ENCODE data around the gene AMACR. TPM values are rescaled to one million over a fixed set of nuclear protein-coding genes. Genes with fewer than 3 reads are reported as not detected.
"Not testable (repeated sequence)": the region's sequence is repeated elsewhere in the genome, so short reads cannot be mapped to it uniquely, and the experiment has no call there.

The AMACR gene
- total RNA-seq, 2 experiments from 2014 or later: 6.6 to 9.5 TPM

DNA sequence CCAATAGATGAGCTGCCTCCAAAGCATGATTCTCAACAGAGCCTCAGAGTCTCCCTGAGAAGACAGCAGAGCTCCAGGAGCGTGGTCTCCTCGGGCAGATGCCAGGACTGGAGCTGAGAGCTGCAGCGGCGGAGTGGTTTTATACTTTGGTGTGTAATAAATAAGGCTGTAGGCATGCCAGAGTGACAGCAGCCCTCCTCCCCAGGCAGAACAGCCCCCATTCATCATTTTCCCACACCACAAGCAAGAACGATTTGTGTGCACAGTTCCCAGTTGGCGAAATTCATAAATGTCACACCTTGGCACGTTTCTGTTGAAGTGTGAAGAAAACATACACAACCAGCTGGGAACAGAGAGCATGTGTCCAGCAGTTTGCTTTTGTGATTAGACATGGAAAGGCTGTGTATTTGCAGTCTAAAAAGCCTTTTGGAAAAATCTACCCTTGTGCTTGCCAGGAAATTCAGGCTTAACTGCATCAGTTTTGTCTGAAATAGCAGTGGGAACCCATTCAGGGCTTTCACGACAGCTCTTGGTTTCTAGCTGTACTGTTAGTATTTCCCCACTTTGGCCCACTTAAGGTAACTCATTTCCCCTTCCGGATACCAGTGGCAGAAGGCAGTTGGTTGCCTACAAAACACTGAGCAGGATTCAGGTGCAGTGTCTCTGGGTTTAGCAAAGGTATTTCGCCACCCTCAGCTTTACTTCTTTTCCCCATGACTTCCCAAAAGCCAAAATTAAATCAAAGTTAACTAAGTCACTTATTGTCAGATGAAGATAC is 35.4 kb upstream of the AMACR start, which contains the start of gene C1QTNF3:
Gene C1QTNF3 (minus strand): TSS at position 115 of the 778 bp plus-strand sequence. CDS start 88 bp downstream, at position 27.
- H3K36me3 Mint-ChIP-seq: no peaks in the 10 kb centered on the region
- DNase-seq (no peak), ATAC-seq (no peak)
- CTCF ChIA-PET: interaction anchor here (0.6 kb wide), 1 partner anchor 915 kb away, joined by 3 read pairs; no protein-coding TSS in a partner anchor
- H3K4me1 Mint-ChIP-seq: no peaks in the 10 kb centered on the region
- no peak within 1 kb of the TSS for H3K4me3 Mint-ChIP-seq
- no peaks in the 10 kb centered on the region for H3K9me3 Mint-ChIP-seq (ENCODE audit: low read depth)
- H3K27ac Mint-ChIP-seq: no peak within 1 kb of the TSS
- H3K27me3 Mint-ChIP-seq: no peaks in the 10 kb centered on the region

DNA sequence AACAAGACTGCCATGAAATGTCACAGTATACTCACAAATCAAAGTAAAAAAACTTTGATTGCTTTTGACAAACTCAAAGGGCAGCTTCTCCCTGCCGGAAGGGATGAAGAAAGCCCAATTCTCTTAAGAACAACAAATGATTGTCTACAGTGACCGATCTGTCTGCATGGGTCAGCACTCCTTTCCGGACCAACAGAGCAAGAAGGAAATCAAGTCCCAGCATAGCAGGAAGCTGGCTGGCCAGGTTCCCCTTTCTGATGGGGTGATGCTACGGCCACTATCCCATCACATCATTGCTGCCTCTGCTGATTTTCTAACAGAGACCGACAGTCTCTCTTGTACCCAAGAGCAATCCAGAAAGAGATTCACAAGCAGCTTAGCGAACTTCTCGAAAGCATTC is 34.5 kb upstream of the AMACR start:
- DNase-seq (no peak), ATAC-seq (no peak)
- Mint-ChIP-seq H3K4me1 (no peaks in the 10 kb centered on the region), H3K9me3 (ENCODE audit: low read depth) (no peaks in the 10 kb centered on the region), H3K4me3 (no peak overlapping the region), H3K36me3 (no peaks in the 10 kb centered on the region), H3K27ac (no peak overlapping the region), H3K27me3 (no peaks in the 10 kb centered on the region)
- CTCF ChIA-PET: no interaction called here

DNA sequence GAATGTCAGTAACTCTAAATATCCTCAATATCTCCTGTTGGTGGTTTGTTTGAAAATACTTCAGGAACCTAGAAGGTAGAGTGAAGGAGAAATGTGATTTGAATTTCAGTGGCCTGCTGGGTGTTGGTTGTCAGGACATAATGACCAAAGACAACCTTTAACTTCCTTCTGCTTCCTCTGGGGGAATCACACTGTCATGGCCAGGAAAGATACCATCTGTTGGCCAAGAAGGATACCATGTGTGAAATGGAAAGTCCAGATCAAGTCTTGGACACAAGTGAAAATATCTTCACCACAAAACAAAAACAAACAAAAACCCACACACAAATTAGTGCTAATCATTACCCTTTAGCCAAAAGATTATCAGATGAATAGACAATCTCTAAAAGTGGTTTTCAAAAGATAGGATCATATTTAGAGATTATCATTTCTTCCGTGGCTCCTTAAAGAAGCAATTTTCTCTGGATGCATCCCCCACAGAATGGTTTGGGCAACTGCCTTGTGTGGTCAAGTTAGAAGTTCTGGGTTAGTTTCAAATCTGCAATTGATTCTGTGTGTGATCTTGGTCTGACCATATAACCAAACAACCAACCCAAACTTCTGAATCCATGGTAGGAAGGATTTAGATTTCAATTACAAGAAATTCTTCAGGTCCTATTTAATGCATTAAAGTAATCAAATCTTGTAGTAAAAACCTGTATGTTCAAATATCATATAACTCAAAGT is 33.6 kb upstream of the AMACR start:
- Mint-ChIP-seq H3K4me1 (no peaks in the 10 kb centered on the region), H3K4me3 (no peak overlapping the region), H3K9me3 (ENCODE audit: low read depth) (no peaks in the 10 kb centered on the region), H3K36me3 (no peaks in the 10 kb centered on the region), H3K27ac (no peak overlapping the region), H3K27me3 (no peaks in the 10 kb centered on the region)
- ATAC-seq (no peak), DNase-seq (no peak)
- CTCF ChIA-PET: no interaction called here

DNA sequence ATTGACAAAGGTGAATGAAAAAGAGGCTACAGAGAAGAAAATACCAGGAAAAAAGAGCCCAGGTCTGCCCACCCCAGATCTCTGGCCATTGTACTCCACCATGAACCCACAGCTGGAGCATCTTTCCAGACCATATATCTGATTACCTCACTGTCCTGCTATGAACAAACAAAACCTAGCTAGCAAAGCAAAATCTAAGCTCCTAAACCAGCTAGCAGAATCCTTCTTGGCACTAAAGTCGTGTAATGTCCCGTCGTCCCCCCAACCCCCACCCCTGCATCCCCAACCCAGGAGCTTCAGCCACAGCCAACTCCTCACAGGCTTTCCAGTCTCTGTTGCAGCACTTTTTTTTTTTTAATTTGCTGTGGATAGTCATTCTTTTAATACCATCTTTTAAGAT is 32.6 kb upstream of the AMACR start:
- ATAC-seq: no peak
- Mint-ChIP-seq H3K9me3 (ENCODE audit: low read depth) (no peaks in the 10 kb centered on the region), H3K36me3 (no peaks in the 10 kb centered on the region), H3K27me3 (no peaks in the 10 kb centered on the region), H3K27ac (no peak overlapping the region), H3K4me3 (no peak overlapping the region), H3K4me1 (no peaks in the 10 kb centered on the region)
- CTCF ChIA-PET: no interaction called here
- DNase-seq: no peak

GRCh38 chr5:34039398-34040157 is 31.7 kb upstream of the AMACR start:
- ATAC-seq: no peak
- no peak overlapping the region for H3K4me3 Mint-ChIP-seq
- no peak for DNase-seq
- H3K9me3 Mint-ChIP-seq (ENCODE audit: low read depth): no peaks in the 10 kb centered on the region
- CTCF ChIA-PET: no interaction called here
- H3K27ac Mint-ChIP-seq: no peak overlapping the region
- no peaks in the 10 kb centered on the region for H3K4me1 Mint-ChIP-seq
- H3K27me3 Mint-ChIP-seq: no peaks in the 10 kb centered on the region
- H3K36me3 Mint-ChIP-seq: no peaks in the 10 kb centered on the region

DNA sequence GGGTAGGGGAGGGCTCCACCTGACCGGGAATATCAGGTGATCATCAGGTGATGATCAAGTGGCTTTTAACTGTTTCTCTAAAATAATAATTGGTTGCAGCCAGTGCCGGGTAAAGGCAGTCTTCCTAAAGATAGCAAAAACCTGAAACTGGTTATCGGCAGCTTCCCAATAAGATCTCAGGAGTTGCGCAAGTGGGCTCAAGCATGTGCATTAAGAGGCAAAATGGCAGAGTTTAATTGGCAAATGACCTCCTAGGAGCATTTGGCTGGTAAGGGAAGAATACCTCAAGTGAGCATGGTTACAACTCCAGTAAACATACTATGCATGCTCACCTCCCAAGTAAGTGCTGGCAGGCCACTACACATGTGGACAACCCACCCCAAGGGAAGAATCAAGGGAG is 31.0 kb upstream of the AMACR start:
- CTCF ChIA-PET: no interaction called here
- no peak overlapping the region for H3K4me3 Mint-ChIP-seq
- no peaks in the 10 kb centered on the region for H3K27me3 Mint-ChIP-seq
- ATAC-seq (no peak), DNase-seq (no peak)
- H3K27ac Mint-ChIP-seq: no peak overlapping the region
- H3K36me3 Mint-ChIP-seq: no peaks in the 10 kb centered on the region
- no peaks in the 10 kb centered on the region for H3K9me3 Mint-ChIP-seq (ENCODE audit: low read depth)
- no peaks in the 10 kb centered on the region for H3K4me1 Mint-ChIP-seq

- Mint-ChIP-seq H3K36me3 (peaks cover 2% of the 10 kb centered on the region), H3K27me3 (no peaks in the 10 kb centered on the region), H3K9me3 (ENCODE audit: low read depth) (no peaks in the 10 kb centered on the region), H3K27ac (no peak overlapping the region), H3K4me1 (no peaks in the 10 kb centered on the region), H3K4me3 (no peak overlapping the region)
- DNase-seq (no peak), ATAC-seq (no peak)
- CTCF ChIA-PET: no interaction called here
These were observed 30.5 kb upstream of the AMACR start for GRCh38 chr5:34038390-34038789.

DNA sequence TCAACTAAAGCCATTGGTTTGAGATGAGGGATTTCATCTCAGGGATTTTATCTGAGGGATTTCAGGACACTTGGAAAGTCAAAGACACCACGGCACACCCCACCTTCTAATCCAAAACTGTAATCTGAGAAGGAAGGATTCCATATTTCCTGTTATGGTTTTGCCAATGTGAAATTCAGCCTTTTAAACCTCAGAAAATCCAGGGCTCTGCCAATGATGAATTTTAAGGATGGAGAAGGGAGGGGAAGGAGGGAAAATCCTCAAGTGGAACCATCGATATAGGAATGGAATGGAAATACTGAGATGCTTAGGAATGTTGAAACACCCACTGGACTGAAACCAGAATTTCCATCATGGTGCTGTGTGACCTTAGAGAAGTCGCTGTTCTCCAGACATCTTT is 29.9 kb upstream of the AMACR start:
- CTCF ChIA-PET: no interaction called here
- Mint-ChIP-seq H3K36me3 (peaks cover 4% of the 10 kb centered on the region), H3K4me1 (no peaks in the 10 kb centered on the region), H3K4me3 (no peak overlapping the region), H3K27ac (no peak overlapping the region), H3K9me3 (ENCODE audit: low read depth) (no peaks in the 10 kb centered on the region), H3K27me3 (no peaks in the 10 kb centered on the region)
- ATAC-seq: no peak
- no peak for DNase-seq

DNA sequence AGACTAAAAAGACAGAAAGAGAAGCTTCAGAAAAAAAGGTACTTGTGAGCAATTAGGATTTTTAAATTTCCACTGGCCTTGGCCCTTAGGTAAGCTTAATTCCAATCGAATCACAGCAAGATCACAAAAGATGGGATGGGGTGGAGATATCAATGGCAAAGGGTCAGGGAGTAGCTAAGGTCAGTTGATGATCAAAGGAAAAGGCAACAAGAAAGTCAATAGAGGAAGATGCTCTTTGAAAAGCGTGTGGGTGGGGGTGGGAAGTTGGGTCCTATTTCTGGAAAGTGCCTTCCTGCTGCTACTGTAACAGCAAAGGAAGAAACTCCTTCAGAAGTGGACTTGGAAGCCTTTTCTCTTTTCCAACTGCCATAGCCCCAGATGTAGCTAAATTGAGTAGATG is 27.9 kb upstream of the AMACR start:
- H3K27me3 Mint-ChIP-seq: no peaks in the 10 kb centered on the region

GRCh38 chr5:34034534-34035327 is 26.9 kb upstream of the AMACR start:
- Mint-ChIP-seq H3K27ac (no peak overlapping the region), H3K36me3 (peaks cover 8% of the 10 kb centered on the region), H3K9me3 (ENCODE audit: low read depth) (no peaks in the 10 kb centered on the region), H3K4me3 (no peak overlapping the region), H3K27me3 (no peaks in the 10 kb centered on the region), H3K4me1 (no peaks in the 10 kb centered on the region)
- no peak for ATAC-seq
- DNase-seq: no peak
- CTCF ChIA-PET: no interaction called here

More for the DNA sequence above, 27.9 kb upstream of the AMACR start:
- H3K36me3 Mint-ChIP-seq: peaks cover 8% of the 10 kb centered on the region
- no peak overlapping the region for H3K27ac Mint-ChIP-seq
- H3K4me3 Mint-ChIP-seq: no peak overlapping the region
- DNase-seq (no peak), ATAC-seq (no peak)
- H3K4me1 Mint-ChIP-seq: no peaks in the 10 kb centered on the region
- H3K9me3 Mint-ChIP-seq (ENCODE audit: low read depth): no peaks in the 10 kb centered on the region
- CTCF ChIA-PET: no interaction called here

GRCh38 chr5:34031966-34032365 is 24.1 kb upstream of the AMACR start:
- Mint-ChIP-seq H3K36me3 (peaks cover 8% of the 10 kb centered on the region), H3K27me3 (no peaks in the 10 kb centered on the region), H3K4me3 (no peak overlapping the region), H3K27ac (no peak overlapping the region), H3K4me1 (no peaks in the 10 kb centered on the region), H3K9me3 (ENCODE audit: low read depth) (no peaks in the 10 kb centered on the region)
- CTCF ChIA-PET: no interaction called here
- no peak for ATAC-seq
- DNase-seq: no peak

- H3K36me3 Mint-ChIP-seq: peaks cover 8% of the 10 kb centered on the region
- no peak for DNase-seq
- no peaks in the 10 kb centered on the region for H3K9me3 Mint-ChIP-seq (ENCODE audit: low read depth)
- CTCF ChIA-PET: no interaction called here
- no peak overlapping the region for H3K27ac Mint-ChIP-seq
- no peak for ATAC-seq
- H3K4me1 Mint-ChIP-seq: no peaks in the 10 kb centered on the region
- no peak overlapping the region for H3K4me3 Mint-ChIP-seq
- no peaks in the 10 kb centered on the region for H3K27me3 Mint-ChIP-seq
These were observed 23.3 kb upstream of the AMACR start for GRCh38 chr5:34031117-34031516.

GRCh38 chr5:34030585-34030984 is 22.7 kb upstream of the AMACR start:
- H3K4me1 Mint-ChIP-seq; H3K9me3 Mint-ChIP-seq (ENCODE audit: low read depth); H3K27me3 Mint-ChIP-seq; H3K4me3 Mint-ChIP-seq; H3K27ac Mint-ChIP-seq; H3K36me3 Mint-ChIP-seq; ATAC-seq; DNase-seq; CTCF ChIA-PET: not testable (repeated sequence)
